HCT116 (cell line): ENCODE measurements around the gene INPP5D. TPM values are rescaled to one million over a fixed set of nuclear protein-coding genes. Genes with fewer than 3 reads are reported as not detected.

Experiments used
- ATAC-seq: fragments of 200-7000 bp; cut with Tn5 transposase; 2 replicates; pipeline ENCODE4 v1.9.1; 2020; ENCODE audit warnings: mild to moderate bottlenecking, moderate library complexity
- BruUV-seq: library from RNA; stranded (reverse); fragments of 400-500 nt; replicated peaks from 2 replicates; lab custom pipeline; 2021; lab: Mats Ljungman, UMichigan
- CTCF ChIA-PET: fragments of 300-600 bp; sonication (Branson Sonifier 250); formaldehyde crosslinking; loops from one replicate; lab custom pipeline; 2021; ENCODE audit warnings: antibody characterized with exemption; lab: Charles Lee
- POLR2A ChIA-PET: fragments of 300-600, 350-600 bp; sonication (Branson Sonifier 250); formaldehyde crosslinking; loops from one replicate; lab custom pipeline; 2021; ENCODE audit warnings: antibody characterized with exemption; lab: Charles Lee
- RAD21 ChIA-PET, 2 experiments: fragments of 300-600 bp; sonication (Branson Sonifier 250); formaldehyde crosslinking; loops; one replicate each; lab custom pipeline; 2023; ENCODE audit warnings: low total read pairs in 2 of 2; ENCODE audit not compliant: uncharacterized antibody in 2 of 2, unreplicated experiment in 2 of 2, low non-redundant PET in 1 of 2; lab: Charles Lee
- DNase-seq: peaks from one replicate; pipeline ENCODE4 v3.0.0-alpha.2; 2010; ENCODE audit warnings: low read depth, low spot score
- H2AFZ ChIP-seq: fragments of 200-600 bp; shearing (Covaris generic), sonication (generic); 2 replicates; pipeline ENCODE4 v1.6.1; 2017; ENCODE audit warnings: low read depth, mixed run types, mixed read lengths, antibody characterized with exemption, low read length; ENCODE audit not compliant: poor library complexity, severe bottlenecking
- H3K27ac ChIP-seq: 2 replicates; pipeline ENCODE4 v1.5.1; 2012; ENCODE audit warnings: low read depth, low read length
- H3K27me3 ChIP-seq: fragments of 200-600 bp; sonication (generic); 2 replicates; pipeline ENCODE4 v1.6.1; 2016; ENCODE audit warnings: mixed run types, low read length, mixed read lengths; ENCODE audit not compliant: insufficient read depth
- H3K36me3 ChIP-seq, 2 experiments: fragments of 200-500 bp in 1 of 2; fragments of 200-600 bp in 1 of 2; sonication (Bioruptor generic) in 1 of 2; sonication (generic) in 1 of 2; 2 replicates each; pipeline versions ENCODE4 v1.5.1 to v1.6.1; 2014 to 2016; ENCODE audit warnings: low read length in 2 of 2, inconsistent platforms in 1 of 2, mixed read lengths in 1 of 2, mixed run types in 1 of 2; ENCODE audit not compliant: insufficient read depth in 2 of 2, control insufficient read depth in 1 of 2
- H3K4me1 ChIP-seq, 2 experiments: fragments of 200-600 bp in 1 of 2; sonication (generic) in 1 of 2; 2 replicates each; pipeline versions ENCODE4 v1.5.1 to v1.6.1; 2012 to 2017; ENCODE audit warnings: low read length in 2 of 2, inconsistent platforms in 1 of 2, mild to moderate bottlenecking in 1 of 2, mixed read lengths in 1 of 2, mixed run types in 1 of 2, moderate library complexity in 1 of 2; ENCODE audit not compliant: insufficient read depth in 2 of 2, control insufficient read depth in 1 of 2
- H3K4me2 ChIP-seq: fragments of 200-600 bp; sonication (generic); 2 replicates; pipeline ENCODE4 v1.6.1; 2017; ENCODE audit warnings: mixed run types, low read length, mixed read lengths
- H3K4me3 ChIP-seq, 2 experiments: fragments of 200-600 bp in 1 of 2; sonication (generic) in 1 of 2; replicated peaks in 1 of 2; 2 replicates each; pipeline ENCODE4 v1.5.1; 2011 to 2016; ENCODE audit warnings: low read length in 2 of 2, control low read depth in 1 of 2, low read depth in 1 of 2, mild to moderate bottlenecking in 1 of 2, mixed read lengths in 1 of 2, mixed run types in 1 of 2
- H3K79me2 ChIP-seq: fragments of 200-600 bp; sonication (generic); 2 replicates; pipeline ENCODE4 v1.6.1; 2017; ENCODE audit warnings: mild to moderate bottlenecking, mixed run types, low read length, moderate library complexity, mixed read lengths; ENCODE audit not compliant: insufficient read depth
- H3K9ac ChIP-seq: fragments of 200-600 bp; sonication (generic); 2 replicates; pipeline ENCODE4 v1.6.1; 2016; ENCODE audit warnings: low read length, mixed read lengths
- H3K9me2 ChIP-seq: fragments of 200-600 bp; sonication (generic), shearing (Covaris generic); 2 replicates; pipeline ENCODE4 v1.6.1; 2017; ENCODE audit warnings: mixed run types, mild to moderate bottlenecking, moderate library complexity; ENCODE audit not compliant: insufficient read depth
- H3K9me3 ChIP-seq, 2 experiments: fragments of 200-500 bp in 1 of 2; fragments of 200-600 bp in 1 of 2; sonication (Bioruptor generic) in 1 of 2; sonication (generic) in 1 of 2; 2 replicates each; pipeline ENCODE4 v1.6.1; 2014 to 2017; ENCODE audit warnings: low read length in 2 of 2, mixed read lengths in 2 of 2, inconsistent platforms in 1 of 2, low read depth in 1 of 2, mild to moderate bottlenecking in 1 of 2, mixed run types in 1 of 2, moderate library complexity in 1 of 2; ENCODE audit not compliant: control insufficient read depth in 1 of 2, insufficient read depth in 1 of 2
- H4K20me1 ChIP-seq: fragments of 200-600 bp; sonication (generic), shearing (Covaris generic); 2 replicates; pipeline ENCODE4 v1.6.1; 2017; ENCODE audit warnings: mixed run types, mild to moderate bottlenecking, moderate library complexity; ENCODE audit not compliant: insufficient read depth
- CEBPB ChIP-seq: IDR thresholded peaks from 2 replicates; pipeline ENCODE4 v1.6.1; 2012; ENCODE audit warnings: low read depth
- ELF1 ChIP-seq: IDR thresholded peaks from 2 replicates; pipeline ENCODE4 v1.6.1; 2012; ENCODE audit warnings: low read depth, borderline replicate concordance
- EZH2 ChIP-seq: fragments of 200-600 bp; sonication (generic); IDR thresholded peaks from 2 replicates; pipeline ENCODE4 v1.6.1; 2017; ENCODE audit warnings: antibody characterized with exemption, mixed run types
- FOSL1 ChIP-seq: IDR thresholded peaks from 2 replicates; pipeline ENCODE4 v1.6.1; 2012; ENCODE audit warnings: low read depth
- JUND ChIP-seq: IDR thresholded peaks from 2 replicates; pipeline ENCODE4 v1.6.1; 2012
- POLR2AphosphoS5 ChIP-seq: IDR thresholded peaks from 2 replicates; pipeline ENCODE4 v1.6.1; 2011; ENCODE audit warnings: mild to moderate bottlenecking, low read depth, low read length, moderate library complexity
- SRF ChIP-seq: IDR thresholded peaks from 2 replicates; pipeline ENCODE4 v1.6.1; 2012; ENCODE audit warnings: low read depth
- TCF7L2 ChIP-seq: IDR thresholded peaks from 2 replicates; pipeline ENCODE4 v1.7.0; 2011; ENCODE audit warnings: borderline replicate concordance, inconsistent platforms; ENCODE audit not compliant: insufficient read depth, insufficient read length; ENCODE audit errors: extremely low read depth
- ZFX ChIP-seq: fragments of 450-650 bp; IDR thresholded peaks from 2 replicates; pipeline ENCODE4 v1.6.1; 2017
- ZNF274 ChIP-seq: fragments of 200-500 bp; sonication (Bioruptor generic); IDR thresholded peaks from 2 replicates; pipeline ENCODE4 v1.6.1; 2014; ENCODE audit warnings: mild to moderate bottlenecking, low read depth, low read length, inconsistent platforms
- intact Hi-C: fragments of 100-400 bp; cut with micrococcal nuclease; formaldehyde crosslinking; loops from 2 replicates; pipeline ENCODE4 v1.10.0; 2022
- total RNA-seq: library from RNA; stranded (reverse); gene quantifications from one replicate; pipeline ENCODE4 v1.2.1, GENCODE V29; 2021; ENCODE audit not compliant: unreplicated experiment
- TF ChIP-seq, protein P1 (sequence below): IDR thresholded peaks from 2 replicates; pipeline ENCODE4 v1.6.1; 2011; ENCODE audit warnings: mild to moderate bottlenecking, low read length, moderate library complexity; ENCODE audit not compliant: insufficient replicate concordance; ENCODE audit errors: extremely low read depth
- TF ChIP-seq, protein P2 (sequence below): IDR thresholded peaks from 2 replicates; pipeline ENCODE4 v1.6.1; 2012

The INPP5D gene
- total RNA-seq, 1 experiment from 2014 or later, result 1.8 TPM

DNA sequence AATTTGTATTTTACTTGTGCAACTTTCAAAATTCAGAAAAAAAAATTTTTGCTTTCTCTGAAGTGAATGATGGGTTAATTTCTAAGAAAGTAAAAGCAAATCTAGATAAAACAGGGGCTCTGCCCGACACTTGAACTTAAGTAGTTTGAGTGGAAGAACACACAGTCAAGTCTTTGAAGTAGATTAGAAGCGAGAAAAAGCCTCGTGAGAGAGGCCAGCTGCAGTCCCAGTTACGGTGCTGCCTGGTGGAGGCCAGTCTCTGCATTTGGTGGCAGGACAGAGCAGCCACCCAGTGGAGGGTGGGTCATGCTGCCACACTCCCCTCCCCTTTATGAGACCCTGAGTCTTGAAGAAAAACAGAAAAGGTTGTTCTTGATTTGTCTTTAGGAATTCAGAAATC lies 81.8 kb downstream of the INPP5D start:
- H3K4me2 ChIP-seq, result no peak overlapping the region
- ChIA-PET CTCF (no interaction called here), POLR2A (no interaction called here), RAD21 (no interaction called here)
- H3K27me3 ChIP-seq, result no peaks in the 10 kb centered on the region
- H3K9me3 ChIP-seq, result no peaks in the 10 kb centered on the region
- H3K9me2 ChIP-seq, result no peaks in the 10 kb centered on the region; the same call in 1 of the 2 replicates
- no peak overlapping the region for H3K4me3 ChIP-seq
- no peaks in the 10 kb centered on the region for H4K20me1 ChIP-seq
- H3K79me2 ChIP-seq, result no peaks in the 10 kb centered on the region
- H3K36me3 ChIP-seq, result no peaks in the 10 kb centered on the region
- intact Hi-C loops, result no loop called here
- ATAC-seq (no peak), DNase-seq (no peak)
- H3K4me1 ChIP-seq, result peaks cover 2 to 5% of the 10 kb centered on the region in 2 experiments; a peak in 3 of 4 replicates
- H3K9ac ChIP-seq, result no peak overlapping the region
- H3K27ac ChIP-seq, result no peak overlapping the region
- H2AFZ ChIP-seq, result no peak overlapping the region
- TF ChIP-seq EZH2 (no peak), TCF7L2 (no peak), FOSL1 (no peak), ELF1 (no peak), ZNF274 (no peak), SRF (no peak), JUND (no peak), POLR2AphosphoS5 (no peak), ZFX (no peak), CEBPB (no peak)
- TF ChIP-seq, protein P1, sequence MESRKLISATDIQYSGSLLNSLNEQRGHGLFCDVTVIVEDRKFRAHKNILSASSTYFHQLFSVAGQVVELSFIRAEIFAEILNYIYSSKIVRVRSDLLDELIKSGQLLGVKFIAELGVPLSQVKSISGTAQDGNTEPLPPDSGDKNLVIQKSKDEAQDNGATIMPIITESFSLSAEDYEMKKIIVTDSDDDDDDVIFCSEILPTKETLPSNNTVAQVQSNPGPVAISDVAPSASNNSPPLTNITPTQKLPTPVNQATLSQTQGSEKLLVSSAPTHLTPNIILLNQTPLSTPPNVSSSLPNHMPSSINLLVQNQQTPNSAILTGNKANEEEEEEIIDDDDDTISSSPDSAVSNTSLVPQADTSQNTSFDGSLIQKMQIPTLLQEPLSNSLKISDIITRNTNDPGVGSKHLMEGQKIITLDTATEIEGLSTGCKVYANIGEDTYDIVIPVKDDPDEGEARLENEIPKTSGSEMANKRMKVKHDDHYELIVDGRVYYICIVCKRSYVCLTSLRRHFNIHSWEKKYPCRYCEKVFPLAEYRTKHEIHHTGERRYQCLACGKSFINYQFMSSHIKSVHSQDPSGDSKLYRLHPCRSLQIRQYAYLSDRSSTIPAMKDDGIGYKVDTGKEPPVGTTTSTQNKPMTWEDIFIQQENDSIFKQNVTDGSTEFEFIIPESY, result no peak
- TF ChIP-seq, protein P2, sequence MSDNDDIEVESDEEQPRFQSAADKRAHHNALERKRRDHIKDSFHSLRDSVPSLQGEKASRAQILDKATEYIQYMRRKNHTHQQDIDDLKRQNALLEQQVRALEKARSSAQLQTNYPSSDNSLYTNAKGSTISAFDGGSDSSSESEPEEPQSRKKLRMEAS, result no peak
- no TSS peak for BruUV-seq
